Lung (tissue), 12 donors: ENCODE results near the gene GNLY. TPM values are rescaled to one million over a fixed set of nuclear protein-coding genes. Genes with fewer than 3 reads are reported as not detected.

Experiments
- ATAC-seq: fragments of 200-7000 bp; cut with Tn5 transposase; one replicate; pipeline ENCODE4 v1.9.1; 2020; ENCODE audit warnings: moderate number of reproducible peaks; ENCODE audit not compliant: insufficient read depth, low FRiP score
- DNase-seq, 3 donors: peaks; one replicate each; pipeline ENCODE4 v3.0.0-alpha.2; 2013 to 2017
- H3K27ac ChIP-seq, 2 donors: one replicate each; pipeline ENCODE4 v1.5.1; 2013; ENCODE audit warnings: mild to moderate bottlenecking in 2 of 2, moderate library complexity in 2 of 2, control low read depth in 1 of 2, inconsistent platforms in 1 of 2, low read depth in 1 of 2, low read length in 1 of 2
- H3K27me3 ChIP-seq, 3 donors: one replicate each; pipeline ENCODE4 v1.5.1; 2013; ENCODE audit warnings: low read length in 2 of 3; ENCODE audit not compliant: control insufficient read depth in 3 of 3, insufficient read depth in 3 of 3
- H3K36me3 ChIP-seq, 4 donors: one replicate each; pipeline ENCODE4 v1.5.1; 2013; ENCODE audit warnings: low read length in 4 of 4, mild to moderate bottlenecking in 1 of 4, moderate library complexity in 1 of 4; ENCODE audit not compliant: control insufficient read depth in 4 of 4, insufficient read depth in 4 of 4
- H3K4me1 ChIP-seq, 5 donors: one replicate each; pipeline ENCODE4 v1.5.1; 2013; ENCODE audit warnings: low read length in 5 of 5, mild to moderate bottlenecking in 2 of 5, moderate library complexity in 1 of 5; ENCODE audit not compliant: control insufficient read depth in 5 of 5, insufficient read depth in 5 of 5
- H3K4me3 ChIP-seq: one replicate; pipeline ENCODE4 v1.5.1; 2013; ENCODE audit warnings: mild to moderate bottlenecking, control low read depth, moderate library complexity
- H3K9ac ChIP-seq, 2 donors: one replicate each; pipeline ENCODE4 v1.5.1; 2013; ENCODE audit warnings: low read length in 2 of 2, control low read depth in 1 of 2; ENCODE audit not compliant: insufficient read depth in 1 of 2
- H3K9me3 ChIP-seq, 4 donors: one replicate each; pipeline ENCODE4 v1.5.1; 2013; ENCODE audit warnings: low read length in 3 of 4, mild to moderate bottlenecking in 1 of 4, moderate library complexity in 1 of 4; ENCODE audit not compliant: control insufficient read depth in 4 of 4, insufficient read depth in 3 of 4
- WGBS, 2 donors: extraction: QIAGEN DNeasy Blood & Tissue Kit; methylation state at CpG; one replicate each; pipeline ENCODE4 v1.1.7; 2013; 5-methylcytosine and 5-hydroxymethylcytosine counted together
- polyA plus RNA-seq, 2 donors: library from polyadenylated mRNA; stranded (reverse); fragments of 200-250 nt; gene quantifications; one replicate each; pipeline ENCODE4 v1.2.1, GENCODE V29; 2013
- total RNA-seq, 2 donors: library from RNA; depleted of rRNA in 1 of 2; stranded (reverse); fragments of >200 nt in 1 of 2; gene quantifications; one replicate each; pipeline ENCODE4 v1.2.1, GENCODE V29; 2014 to 2021
- TF ChIP-seq, protein P1 (sequence below): IDR thresholded peaks from 2 replicates; pipeline ENCODE4 v1.5.1; 2012; ENCODE audit warnings: mild to moderate bottlenecking; ENCODE audit errors: control extremely low read depth, extremely low read depth
- donor health status: control.
- donor health status: control.
- donor health status: Bipolar disorder and iron deficiency.
- donor health status: healthy.
- donor health status: DM: yes; HTN: yes; CAD: no.

GNLY gene
- total and polyA plus RNA-seq, 4 donors = 9.0 to 13.6 (median 12.1) TPM; not detected in 1

DNA sequence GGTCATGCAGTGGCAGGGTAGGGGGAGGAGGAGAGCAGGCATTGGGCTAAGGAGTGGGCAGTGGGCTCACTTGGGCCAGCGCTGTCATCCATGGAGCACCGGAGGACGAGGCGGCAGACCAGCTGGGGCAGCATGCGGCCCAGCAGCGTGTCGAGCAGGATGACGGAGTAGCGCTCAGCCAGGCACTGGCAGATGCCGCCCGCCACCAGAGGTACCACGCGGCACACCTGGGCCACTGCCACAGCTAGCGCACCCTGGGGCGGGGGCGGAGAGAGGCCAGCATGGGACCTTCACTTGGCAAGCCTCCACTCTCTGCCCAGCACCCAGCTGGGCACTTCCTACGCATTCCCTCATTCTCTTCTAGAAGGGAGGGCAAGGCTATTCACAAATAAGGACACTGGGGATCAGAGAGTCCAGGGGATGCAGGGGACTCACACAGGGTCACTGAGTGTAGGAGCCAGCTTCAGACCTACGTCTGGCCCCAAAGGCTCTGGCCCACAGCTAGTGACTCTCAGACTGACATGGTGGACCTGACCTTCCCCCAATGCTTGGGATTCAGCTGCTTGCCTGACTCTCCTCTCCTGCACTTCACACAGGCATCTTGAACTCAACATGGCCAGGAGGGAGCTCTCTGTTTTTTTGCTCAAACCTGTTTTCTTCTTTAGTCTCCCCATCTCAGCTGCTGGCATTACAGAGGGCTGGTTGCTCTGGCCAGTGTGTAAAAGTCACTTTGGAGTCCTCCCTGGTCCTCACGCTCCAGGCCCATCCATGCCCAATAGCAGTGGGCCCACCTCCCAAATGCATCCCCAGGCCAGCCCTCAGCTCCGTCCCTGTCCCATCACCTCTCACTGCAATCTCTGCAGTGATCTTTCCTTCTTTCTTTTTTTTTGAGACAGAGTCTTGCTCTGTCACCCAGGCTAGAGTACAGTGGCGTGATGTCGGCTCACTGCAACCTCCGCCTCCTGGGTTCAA lies 30.3 kb upstream of the GNLY start:
- WGBS, 2 donors = 82 to 86% methylated on average over 23 of the region's 23 CpGs

GRCh38 chr2:85665264-85665937 lies 28.8 kb upstream of the GNLY start:
- Histone ChIP-seq H3K36me3 (peaks cover 0 to 23% (median 2%) of the 10 kb centered on the region in 4 donors), H3K27me3 (no peaks in the 10 kb centered on the region), H3K27ac (peak overlapping the region in 1 of 2 donors; percentile 91), H3K4me3 (peak overlapping the region; percentile 10), H3K4me1 (peaks cover 0 to 16% (median 0%) of the 10 kb centered on the region in 5 donors), H3K9ac (peak overlapping the region in 1 of 2 donors; percentile 5), H3K9me3 (no peaks in the 10 kb centered on the region)
- 72 to 89% methylated on average over 11 of the region's 11 CpGs for WGBS, 2 donors
- no peak for ATAC-seq
- TF ChIP-seq, protein P1, sequence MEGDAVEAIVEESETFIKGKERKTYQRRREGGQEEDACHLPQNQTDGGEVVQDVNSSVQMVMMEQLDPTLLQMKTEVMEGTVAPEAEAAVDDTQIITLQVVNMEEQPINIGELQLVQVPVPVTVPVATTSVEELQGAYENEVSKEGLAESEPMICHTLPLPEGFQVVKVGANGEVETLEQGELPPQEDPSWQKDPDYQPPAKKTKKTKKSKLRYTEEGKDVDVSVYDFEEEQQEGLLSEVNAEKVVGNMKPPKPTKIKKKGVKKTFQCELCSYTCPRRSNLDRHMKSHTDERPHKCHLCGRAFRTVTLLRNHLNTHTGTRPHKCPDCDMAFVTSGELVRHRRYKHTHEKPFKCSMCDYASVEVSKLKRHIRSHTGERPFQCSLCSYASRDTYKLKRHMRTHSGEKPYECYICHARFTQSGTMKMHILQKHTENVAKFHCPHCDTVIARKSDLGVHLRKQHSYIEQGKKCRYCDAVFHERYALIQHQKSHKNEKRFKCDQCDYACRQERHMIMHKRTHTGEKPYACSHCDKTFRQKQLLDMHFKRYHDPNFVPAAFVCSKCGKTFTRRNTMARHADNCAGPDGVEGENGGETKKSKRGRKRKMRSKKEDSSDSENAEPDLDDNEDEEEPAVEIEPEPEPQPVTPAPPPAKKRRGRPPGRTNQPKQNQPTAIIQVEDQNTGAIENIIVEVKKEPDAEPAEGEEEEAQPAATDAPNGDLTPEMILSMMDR = no peak
- DNase-seq = no peak

More for the DNA sequence above, 30.3 kb upstream of the GNLY start:
- no peak for ATAC-seq
- H3K36me3 ChIP-seq = peaks cover 0 to 23% (median 2%) of the 10 kb centered on the region in 4 donors
- peak overlapping the region; percentile 46 for H3K4me3 ChIP-seq
- peaks cover 0 to 16% (median 0%) of the 10 kb centered on the region in 5 donors for H3K4me1 ChIP-seq
- TF ChIP-seq, protein P1 = no peak
- H3K9ac ChIP-seq = no peak overlapping the region
- H3K27me3 ChIP-seq = no peaks in the 10 kb centered on the region
- no peaks in the 10 kb centered on the region for H3K9me3 ChIP-seq
- H3K27ac ChIP-seq = peak overlapping the region in 1 of 2 donors; percentile 91
- DNase-seq = no peak

DNA sequence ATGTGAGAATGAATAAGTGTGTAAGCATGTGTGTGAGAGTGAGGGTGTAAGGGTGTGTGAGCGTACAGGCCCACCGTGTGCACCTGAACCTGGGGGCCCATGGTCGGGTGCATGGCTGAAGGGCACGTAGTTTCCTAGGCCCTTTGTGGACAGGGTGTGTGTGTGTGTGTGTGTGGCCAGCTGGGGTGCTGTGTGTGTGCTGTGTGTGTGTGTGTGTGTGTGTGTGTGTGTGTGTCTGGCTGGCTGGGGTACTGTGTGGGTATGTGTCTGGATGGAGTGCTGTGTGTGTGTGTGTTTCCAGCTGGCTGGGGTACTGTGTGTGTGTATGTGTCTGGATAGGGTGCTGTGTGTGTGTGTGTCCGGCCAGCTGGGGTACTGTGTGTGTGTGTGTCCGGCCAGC lies 28.1 kb upstream of the GNLY start:
- H3K27ac ChIP-seq = peak overlapping the region in 1 of 2 donors; percentile 91

More for the DNA sequence above, 28.1 kb upstream of the GNLY start:
- Histone ChIP-seq H3K4me1 (peaks cover 0 to 14% (median 0%) of the 10 kb centered on the region in 5 donors), H3K36me3 (peaks cover 0 to 22% (median 2%) of the 10 kb centered on the region in 4 donors), H3K9ac (peak overlapping the region in 1 of 2 donors; percentile 5), H3K9me3 (no peaks in the 10 kb centered on the region), H3K27me3 (no peaks in the 10 kb centered on the region), H3K4me3 (peak overlapping the region; percentile 50)
- ATAC-seq = no peak
- no peak for DNase-seq
- TF ChIP-seq, protein P1 = no peak
- 75 to 88% methylated on average over 6 of the region's 6 CpGs for WGBS, 2 donors
